Breast epithelium (tissue), 3 donors: ENCODE data around the gene PGPEP1.
"Not testable (repeated sequence)": the region's sequence is repeated elsewhere in the genome, so short reads cannot be mapped to it uniquely, and the experiment has no call there.

Source experiments
- POLR2A ChIP-seq: fragments of 450-650 bp; IDR thresholded peaks from one replicate; pipeline ENCODE4 v1.6.1; 2016; ENCODE audit warnings: antibody characterized with exemption, mild to moderate bottlenecking, moderate library complexity
- TF ChIP-seq, protein P1 (sequence below), 3 donors: fragments of 450-650 bp; IDR thresholded peaks; one replicate each; pipeline ENCODE4 v1.5.1; 2016 to 2017; ENCODE audit warnings: antibody characterized with exemption in 3 of 3, mild to moderate bottlenecking in 3 of 3, moderate library complexity in 3 of 3

DNA sequence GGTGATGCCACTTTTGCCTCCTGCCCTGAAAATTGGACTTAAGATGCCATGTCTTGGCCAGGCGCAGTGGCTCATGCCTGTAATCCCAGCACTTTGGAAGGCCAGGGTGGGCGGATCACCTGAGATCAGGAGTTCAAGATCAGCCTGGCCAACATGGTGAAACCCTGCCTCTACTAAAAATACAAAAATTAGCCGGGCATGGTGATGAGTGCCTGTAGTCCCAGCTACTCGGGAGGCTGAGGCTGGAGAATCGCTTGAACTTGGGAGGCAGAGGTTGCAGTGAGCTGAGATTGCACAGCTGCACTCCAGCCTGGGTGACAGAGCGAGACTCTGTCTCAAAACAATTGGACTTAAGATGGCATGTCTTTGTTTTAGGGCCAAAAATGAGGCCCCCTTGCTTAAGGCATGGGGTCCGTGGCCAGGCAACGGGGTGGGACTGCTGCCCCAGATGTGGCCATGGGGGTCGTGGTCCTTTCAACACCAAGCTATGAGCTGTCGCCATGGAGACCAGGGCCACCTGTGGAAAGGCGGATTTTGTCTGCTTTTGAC lies 24.0 kb downstream of the PGPEP1 start:
- TF ChIP-seq, protein P1, sequence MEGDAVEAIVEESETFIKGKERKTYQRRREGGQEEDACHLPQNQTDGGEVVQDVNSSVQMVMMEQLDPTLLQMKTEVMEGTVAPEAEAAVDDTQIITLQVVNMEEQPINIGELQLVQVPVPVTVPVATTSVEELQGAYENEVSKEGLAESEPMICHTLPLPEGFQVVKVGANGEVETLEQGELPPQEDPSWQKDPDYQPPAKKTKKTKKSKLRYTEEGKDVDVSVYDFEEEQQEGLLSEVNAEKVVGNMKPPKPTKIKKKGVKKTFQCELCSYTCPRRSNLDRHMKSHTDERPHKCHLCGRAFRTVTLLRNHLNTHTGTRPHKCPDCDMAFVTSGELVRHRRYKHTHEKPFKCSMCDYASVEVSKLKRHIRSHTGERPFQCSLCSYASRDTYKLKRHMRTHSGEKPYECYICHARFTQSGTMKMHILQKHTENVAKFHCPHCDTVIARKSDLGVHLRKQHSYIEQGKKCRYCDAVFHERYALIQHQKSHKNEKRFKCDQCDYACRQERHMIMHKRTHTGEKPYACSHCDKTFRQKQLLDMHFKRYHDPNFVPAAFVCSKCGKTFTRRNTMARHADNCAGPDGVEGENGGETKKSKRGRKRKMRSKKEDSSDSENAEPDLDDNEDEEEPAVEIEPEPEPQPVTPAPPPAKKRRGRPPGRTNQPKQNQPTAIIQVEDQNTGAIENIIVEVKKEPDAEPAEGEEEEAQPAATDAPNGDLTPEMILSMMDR (IDR thresholded peaks at IDR 0.05), result not testable (repeated sequence)
- not testable (repeated sequence) for TF ChIP-seq POLR2A
